Raji (cell line): ENCODE results near the gene GOLGA8O.
"Not testable (repeated sequence)": the region's sequence is repeated elsewhere in the genome, so short reads cannot be mapped to it uniquely, and the experiment has no call there.

Experiments used
- POLR2A ChIP-seq: IDR thresholded peaks from 2 replicates; pipeline ENCODE4 v1.6.1; 2011; ENCODE audit warnings: low read depth, low read length, control low read depth; ENCODE audit not compliant: insufficient read depth

Gene GOLGA8O, protein sequence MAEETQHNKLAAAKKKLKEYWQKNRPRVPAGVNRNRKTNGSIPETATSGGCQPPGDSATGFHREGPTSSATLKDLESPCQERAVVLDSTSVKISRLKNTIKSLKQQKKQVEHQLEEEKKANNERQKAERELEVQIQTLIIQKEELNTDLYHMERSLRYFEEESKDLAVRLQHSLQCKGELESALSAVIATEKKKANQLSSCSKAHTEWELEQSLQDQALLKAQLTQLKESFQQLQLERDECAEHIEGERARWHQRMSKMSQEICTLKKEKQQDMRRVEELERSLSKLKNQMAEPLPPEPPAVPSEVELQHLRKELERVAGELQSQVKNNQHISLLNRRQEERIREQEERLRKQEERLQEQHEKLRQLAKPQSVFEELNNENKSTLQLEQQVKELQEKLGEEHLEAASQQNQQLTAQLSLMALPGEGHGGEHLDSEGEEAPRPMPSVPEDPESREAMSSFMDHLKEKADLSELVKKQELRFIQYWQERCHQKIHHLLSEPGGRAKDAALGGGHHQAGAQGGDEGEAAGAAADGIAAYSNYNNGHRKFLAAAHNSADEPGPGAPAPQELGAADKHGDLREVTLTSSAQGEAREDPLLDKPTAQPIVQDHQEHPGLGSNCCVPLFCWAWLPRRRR

GRCh38 chr15:32455534-32455933, at the start of gene GOLGA8O:
TSS of gene GOLGA8O (minus strand) at chr15:32455634. CDS start at chr15:32455536, 98 bp downstream.
- not testable (repeated sequence) for TF ChIP-seq POLR2A

GRCh38 chr15:32403192-32403591, 52.2 kb downstream of the GOLGA8O start, which contains the start of gene GOLGA8K:
TSS of gene GOLGA8K (minus strand) at chr15:32403292. CDS start at chr15:32403194, 98 bp downstream.
- TF ChIP-seq POLR2A = not testable (repeated sequence)
